KOPT-K1 (cell line): ENCODE measurements around the gene ARHGAP42.

Experiments used
- H3K27ac ChIP-seq: fragments of 200-600 bp; sonication (generic); 2 replicates; pipeline ENCODE4 v1.5.1; 2016; ENCODE audit warnings: antibody characterized with exemption, mild to moderate bottlenecking, low read depth, low read length; ENCODE audit not compliant: poor library complexity, severe bottlenecking
- H3K36me3 ChIP-seq: fragments of 200-600 bp; sonication (generic); 2 replicates; pipeline ENCODE4 v1.5.1; 2017; ENCODE audit warnings: antibody characterized with exemption, mild to moderate bottlenecking, low read length, moderate library complexity; ENCODE audit not compliant: insufficient read depth
- H3K9me3 ChIP-seq: fragments of 200-600 bp; sonication (generic); 2 replicates; pipeline ENCODE4 v1.5.1; 2017; ENCODE audit warnings: antibody characterized with exemption, low read length, mild to moderate bottlenecking; ENCODE audit not compliant: insufficient read depth, poor library complexity, severe bottlenecking

Gene ARHGAP42

GRCh38 chr11:100830978-100831732 is 144.1 kb downstream of the ARHGAP42 start:
- Histone ChIP-seq H3K9me3 (no peaks in the 10 kb centered on the region), H3K27ac (no peak overlapping the region), H3K36me3 (no peaks in the 10 kb centered on the region)

GRCh38 chr11:100831929-100832494 is 144.9 kb downstream of the ARHGAP42 start:
- H3K27ac ChIP-seq = no peak overlapping the region
- H3K9me3 ChIP-seq = no peaks in the 10 kb centered on the region
- no peaks in the 10 kb centered on the region for H3K36me3 ChIP-seq

GRCh38 chr11:100832829-100833228 is 145.7 kb downstream of the ARHGAP42 start:
- Histone ChIP-seq H3K27ac (no peak overlapping the region), H3K9me3 (no peaks in the 10 kb centered on the region), H3K36me3 (no peaks in the 10 kb centered on the region)

DNA sequence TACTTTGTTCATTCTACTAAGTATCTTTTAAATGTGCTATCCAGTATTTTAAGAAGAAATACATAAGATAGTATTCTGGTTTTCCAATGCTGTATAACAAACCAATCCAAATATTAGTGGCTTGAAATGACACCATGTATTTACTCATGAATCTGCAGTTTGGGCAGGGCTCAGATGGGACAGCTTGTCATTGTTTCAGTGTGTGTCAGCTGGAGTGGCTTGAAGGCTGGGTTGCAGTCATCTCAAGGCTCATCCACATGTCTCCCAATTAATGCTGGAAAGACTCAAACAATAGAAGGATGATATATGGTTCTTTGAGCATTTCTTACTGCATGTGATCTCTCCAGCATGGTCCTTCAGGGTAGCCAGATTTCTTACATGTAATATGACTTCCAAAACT is 146.2 kb downstream of the ARHGAP42 start:
- Histone ChIP-seq H3K27ac (no peak overlapping the region), H3K36me3 (no peaks in the 10 kb centered on the region), H3K9me3 (no peaks in the 10 kb centered on the region)

DNA sequence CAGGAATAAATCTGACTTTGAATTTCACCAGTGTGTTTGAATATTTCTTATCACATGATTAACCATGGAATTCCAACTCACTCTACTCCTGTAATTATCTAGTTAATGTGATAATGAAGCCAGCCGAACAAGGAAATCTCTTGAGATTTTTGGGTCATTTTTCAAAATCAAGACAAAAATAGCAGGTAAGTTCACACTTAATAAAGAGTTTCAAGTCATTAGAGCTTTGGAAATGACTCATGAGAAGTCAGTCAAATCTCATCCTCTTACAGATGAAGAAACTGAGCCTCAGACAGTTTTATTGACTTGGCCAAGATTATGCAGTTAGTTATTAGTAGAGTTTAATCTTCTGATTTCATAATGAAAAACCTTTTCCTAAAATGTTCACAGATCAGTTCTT is 148.8 kb downstream of the ARHGAP42 start:
- Histone ChIP-seq H3K9me3 (no peaks in the 10 kb centered on the region), H3K36me3 (no peaks in the 10 kb centered on the region), H3K27ac (no peak overlapping the region)

- H3K9me3 ChIP-seq = no peaks in the 10 kb centered on the region
- H3K36me3 ChIP-seq = no peaks in the 10 kb centered on the region
- H3K27ac ChIP-seq = no peak overlapping the region
These were observed 150.2 kb downstream of the ARHGAP42 start for GRCh38 chr11:100837311-100837710.

GRCh38 chr11:100841711-100842407 is 154.8 kb downstream of the ARHGAP42 start:
- no peaks in the 10 kb centered on the region for H3K36me3 ChIP-seq
- H3K27ac ChIP-seq = no peak overlapping the region
- H3K9me3 ChIP-seq = no peaks in the 10 kb centered on the region

DNA sequence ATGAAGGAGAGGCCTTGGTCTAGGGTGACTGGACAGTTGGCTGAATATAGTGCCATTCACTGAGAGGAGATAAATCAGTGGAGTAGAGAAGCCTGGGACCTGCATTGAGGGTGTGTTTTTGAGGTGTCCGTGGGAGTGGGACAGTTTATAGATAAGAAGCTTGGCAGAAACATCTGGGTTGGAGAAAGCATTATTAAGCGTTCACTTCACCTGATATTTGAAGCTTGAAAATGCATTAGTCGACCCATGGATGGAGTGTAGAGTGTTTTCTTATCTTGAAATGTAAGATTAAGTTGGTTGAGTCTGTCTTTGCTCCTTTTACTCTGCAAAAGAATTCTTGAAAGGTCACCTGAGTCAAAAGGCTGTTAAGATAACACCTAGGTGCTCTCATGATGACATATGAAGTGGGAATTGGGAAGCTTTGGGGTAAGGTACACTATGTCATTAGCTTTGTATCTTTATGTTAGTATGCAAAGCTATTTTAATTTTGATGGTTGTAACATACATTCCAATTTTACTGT is 160.7 kb downstream of the ARHGAP42 start:
- Histone ChIP-seq H3K36me3 (no peaks in the 10 kb centered on the region), H3K9me3 (no peaks in the 10 kb centered on the region), H3K27ac (no peak overlapping the region)

DNA sequence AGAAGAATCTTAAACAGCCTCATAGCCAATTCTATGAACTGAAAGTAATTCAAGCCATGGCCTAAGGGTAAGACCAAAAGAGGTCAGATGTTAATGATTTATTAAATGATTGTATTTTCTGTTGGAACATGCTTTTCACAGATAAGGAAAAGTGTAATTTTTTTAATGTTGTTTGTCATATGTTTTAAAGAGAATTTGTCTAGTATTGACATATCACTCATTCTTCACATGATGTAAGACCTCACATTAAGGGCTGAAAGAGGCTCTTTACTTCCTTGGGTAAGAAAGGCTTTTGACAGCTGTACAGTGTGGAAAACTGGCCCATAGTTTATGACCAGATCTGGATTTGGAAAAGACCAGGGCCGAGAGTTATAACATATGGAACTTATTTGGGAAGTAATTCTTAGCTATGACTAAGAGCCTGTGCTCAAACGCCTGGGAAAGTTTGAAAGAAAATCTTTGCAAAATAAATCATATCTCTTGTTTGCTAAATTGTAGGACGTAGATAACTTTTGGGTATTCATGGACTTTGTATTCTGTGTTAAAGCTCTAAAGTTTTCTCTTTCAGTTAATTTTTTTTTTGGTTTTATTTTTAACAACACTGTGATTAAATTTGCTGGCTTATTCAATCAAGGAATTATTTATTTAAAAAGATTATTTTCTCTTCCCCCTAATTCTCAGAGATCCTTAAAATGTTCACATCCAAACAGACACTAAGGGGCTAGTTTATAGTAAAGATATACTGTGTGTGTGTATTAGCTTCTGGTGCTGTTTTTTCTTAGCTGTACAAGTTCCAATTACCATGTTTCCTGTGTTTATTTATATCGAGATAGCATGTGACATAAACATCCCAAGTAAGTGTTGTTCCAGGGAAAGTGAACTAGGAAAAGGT is 162.2 kb downstream of the ARHGAP42 start:
- Histone ChIP-seq H3K27ac (no peak overlapping the region), H3K9me3 (no peaks in the 10 kb centered on the region), H3K36me3 (no peaks in the 10 kb centered on the region)

DNA sequence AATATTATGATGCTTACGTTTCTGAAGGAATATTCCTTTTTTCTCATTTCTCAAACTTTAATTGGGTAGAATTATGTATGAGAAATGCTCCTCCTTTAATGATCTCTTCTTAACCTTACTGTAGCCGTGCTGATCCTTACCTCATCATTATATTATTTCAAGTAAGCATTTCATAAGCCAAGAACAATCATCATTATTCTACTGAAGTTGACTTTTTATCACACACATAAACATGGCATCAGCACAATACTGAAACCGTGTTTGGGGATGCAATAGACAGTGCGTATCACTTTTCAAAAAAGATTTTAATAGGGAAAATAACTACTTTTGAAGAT is 162.8 kb downstream of the ARHGAP42 start:
- Histone ChIP-seq H3K9me3 (no peaks in the 10 kb centered on the region), H3K36me3 (no peaks in the 10 kb centered on the region), H3K27ac (no peak overlapping the region)

- no peaks in the 10 kb centered on the region for H3K9me3 ChIP-seq
- H3K36me3 ChIP-seq = no peaks in the 10 kb centered on the region
These were observed 164.1 kb downstream of the ARHGAP42 start for GRCh38 chr11:100851147-100851546.

GRCh38 chr11:100851584-100852152 is 164.6 kb downstream of the ARHGAP42 start:
- Histone ChIP-seq H3K9me3 (no peaks in the 10 kb centered on the region), H3K36me3 (no peaks in the 10 kb centered on the region), H3K27ac (no peak overlapping the region)

More at GRCh38 chr11:100851147-100851546, 164.1 kb downstream of the ARHGAP42 start:
- no peak overlapping the region for H3K27ac ChIP-seq

- Histone ChIP-seq H3K9me3 (no peaks in the 10 kb centered on the region), H3K36me3 (no peaks in the 10 kb centered on the region), H3K27ac (no peak overlapping the region)
These were observed 168.5 kb downstream of the ARHGAP42 start for GRCh38 chr11:100855466-100856067.
